GM23338 (cell line): ENCODE data around the gene MBD5.

ENCODE experiments used
- CREB1 ChIP-seq: fragments of 250-450 bp; sonication (Bioruptor Pico); IDR thresholded peaks from 2 replicates; pipeline ENCODE4 v1.5.0; 2020; ENCODE audit warnings: low read depth, mild to moderate bottlenecking, moderate library complexity
- EZH2 ChIP-seq: fragments of 200-600 bp; sonication (generic); IDR thresholded peaks from one replicate; pipeline ENCODE4 v1.8.0; 2017; ENCODE audit warnings: antibody characterized with exemption, mild to moderate bottlenecking, low read depth; ENCODE audit not compliant: unreplicated experiment
- EZH2phosphoT487 ChIP-seq: fragments of 200-600 bp; sonication (generic); IDR thresholded peaks from one replicate; pipeline ENCODE4 v1.8.1; 2018; ENCODE audit warnings: antibody characterized with exemption; ENCODE audit not compliant: unreplicated experiment
- JUNB ChIP-seq: IDR thresholded peaks from one replicate; pipeline ENCODE4 v1.6.1; 2016; ENCODE audit warnings: antibody characterized with exemption; ENCODE audit not compliant: unreplicated experiment
- NANOG ChIP-seq: IDR thresholded peaks from 2 replicates; pipeline ENCODE4 v1.6.1; 2016; ENCODE audit warnings: antibody characterized with exemption, borderline replicate concordance
- POLR2AphosphoS5 ChIP-seq: IDR thresholded peaks from 2 replicates; pipeline ENCODE4 v1.6.1; 2016; ENCODE audit warnings: antibody characterized with exemption, low read depth
- ZNF114 ChIP-seq: fragments of 250-450 bp; sonication (Bioruptor Pico); IDR thresholded peaks from 2 replicates; pipeline ENCODE4 v1.5.0; 2020; ENCODE audit warnings: mild to moderate bottlenecking, moderate library complexity
- ZNF331 ChIP-seq: fragments of 250-450 bp; sonication (Bioruptor Pico); IDR thresholded peaks from 2 replicates; pipeline ENCODE4 v1.5.0; 2020; ENCODE audit warnings: low read depth, mild to moderate bottlenecking, moderate library complexity
- TF ChIP-seq, protein P1 (sequence below), 2 experiments: fragments of 200-600 bp in 1 of 2; sonication (generic) in 1 of 2; conservative IDR thresholded peaks; 2 replicates each; pipeline versions ENCODE4 v1.5.1 to v1.6.1; 2016 to 2017; ENCODE audit warnings: antibody characterized with exemption in 2 of 2, low read depth in 2 of 2, mild to moderate bottlenecking in 2 of 2, moderate library complexity in 1 of 2
- TF ChIP-seq, protein P2 (sequence below): IDR thresholded peaks from one replicate; pipeline ENCODE4 v1.6.1; 2018; ENCODE audit warnings: antibody characterized with exemption; ENCODE audit not compliant: unreplicated experiment
- TF ChIP-seq, protein P3 (sequence below): IDR thresholded peaks from 2 replicates; pipeline ENCODE4 v1.6.1; 2016; ENCODE audit warnings: antibody characterized with exemption

DNA sequence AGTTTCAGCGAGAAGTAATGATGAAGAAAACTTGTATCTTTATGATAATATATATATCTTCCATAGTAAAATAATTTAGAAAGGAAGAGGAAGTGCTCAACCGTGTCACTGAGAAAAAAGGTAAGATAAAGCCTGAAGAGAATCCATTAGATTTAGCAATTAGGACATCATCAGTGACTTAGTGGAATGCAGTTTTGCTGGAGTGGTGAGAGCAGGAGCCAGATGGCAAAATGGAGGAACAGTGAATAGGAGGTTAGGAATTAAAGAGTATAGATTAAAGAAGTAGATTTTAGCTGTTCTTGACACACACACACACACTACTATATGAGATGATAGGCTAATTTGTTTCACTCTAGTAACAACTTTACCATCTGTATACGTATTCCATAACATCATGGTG, 466.5 kb downstream of the MBD5 start:
- TF ChIP-seq, protein P1, sequence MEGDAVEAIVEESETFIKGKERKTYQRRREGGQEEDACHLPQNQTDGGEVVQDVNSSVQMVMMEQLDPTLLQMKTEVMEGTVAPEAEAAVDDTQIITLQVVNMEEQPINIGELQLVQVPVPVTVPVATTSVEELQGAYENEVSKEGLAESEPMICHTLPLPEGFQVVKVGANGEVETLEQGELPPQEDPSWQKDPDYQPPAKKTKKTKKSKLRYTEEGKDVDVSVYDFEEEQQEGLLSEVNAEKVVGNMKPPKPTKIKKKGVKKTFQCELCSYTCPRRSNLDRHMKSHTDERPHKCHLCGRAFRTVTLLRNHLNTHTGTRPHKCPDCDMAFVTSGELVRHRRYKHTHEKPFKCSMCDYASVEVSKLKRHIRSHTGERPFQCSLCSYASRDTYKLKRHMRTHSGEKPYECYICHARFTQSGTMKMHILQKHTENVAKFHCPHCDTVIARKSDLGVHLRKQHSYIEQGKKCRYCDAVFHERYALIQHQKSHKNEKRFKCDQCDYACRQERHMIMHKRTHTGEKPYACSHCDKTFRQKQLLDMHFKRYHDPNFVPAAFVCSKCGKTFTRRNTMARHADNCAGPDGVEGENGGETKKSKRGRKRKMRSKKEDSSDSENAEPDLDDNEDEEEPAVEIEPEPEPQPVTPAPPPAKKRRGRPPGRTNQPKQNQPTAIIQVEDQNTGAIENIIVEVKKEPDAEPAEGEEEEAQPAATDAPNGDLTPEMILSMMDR (conservative IDR thresholded peaks at IDR 0.05; ENCODE audit: low read depth in 2 of 2), result no peak
- TF ChIP-seq, protein P2, sequence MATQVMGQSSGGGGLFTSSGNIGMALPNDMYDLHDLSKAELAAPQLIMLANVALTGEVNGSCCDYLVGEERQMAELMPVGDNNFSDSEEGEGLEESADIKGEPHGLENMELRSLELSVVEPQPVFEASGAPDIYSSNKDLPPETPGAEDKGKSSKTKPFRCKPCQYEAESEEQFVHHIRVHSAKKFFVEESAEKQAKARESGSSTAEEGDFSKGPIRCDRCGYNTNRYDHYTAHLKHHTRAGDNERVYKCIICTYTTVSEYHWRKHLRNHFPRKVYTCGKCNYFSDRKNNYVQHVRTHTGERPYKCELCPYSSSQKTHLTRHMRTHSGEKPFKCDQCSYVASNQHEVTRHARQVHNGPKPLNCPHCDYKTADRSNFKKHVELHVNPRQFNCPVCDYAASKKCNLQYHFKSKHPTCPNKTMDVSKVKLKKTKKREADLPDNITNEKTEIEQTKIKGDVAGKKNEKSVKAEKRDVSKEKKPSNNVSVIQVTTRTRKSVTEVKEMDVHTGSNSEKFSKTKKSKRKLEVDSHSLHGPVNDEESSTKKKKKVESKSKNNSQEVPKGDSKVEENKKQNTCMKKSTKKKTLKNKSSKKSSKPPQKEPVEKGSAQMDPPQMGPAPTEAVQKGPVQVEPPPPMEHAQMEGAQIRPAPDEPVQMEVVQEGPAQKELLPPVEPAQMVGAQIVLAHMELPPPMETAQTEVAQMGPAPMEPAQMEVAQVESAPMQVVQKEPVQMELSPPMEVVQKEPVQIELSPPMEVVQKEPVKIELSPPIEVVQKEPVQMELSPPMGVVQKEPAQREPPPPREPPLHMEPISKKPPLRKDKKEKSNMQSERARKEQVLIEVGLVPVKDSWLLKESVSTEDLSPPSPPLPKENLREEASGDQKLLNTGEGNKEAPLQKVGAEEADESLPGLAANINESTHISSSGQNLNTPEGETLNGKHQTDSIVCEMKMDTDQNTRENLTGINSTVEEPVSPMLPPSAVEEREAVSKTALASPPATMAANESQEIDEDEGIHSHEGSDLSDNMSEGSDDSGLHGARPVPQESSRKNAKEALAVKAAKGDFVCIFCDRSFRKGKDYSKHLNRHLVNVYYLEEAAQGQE, result no peak
- TF ChIP-seq EZH2, result no peak
- no peak for TF ChIP-seq CREB1 (CRISPR knock-in tag)
- TF ChIP-seq POLR2AphosphoS5, result no peak
- TF ChIP-seq JUNB, result no peak
- TF ChIP-seq ZNF331, result no peak
- no peak for TF ChIP-seq EZH2phosphoT487
- TF ChIP-seq NANOG, result no peak
- TF ChIP-seq ZNF114 (CRISPR knock-in tag), result no peak
- TF ChIP-seq, protein P3, sequence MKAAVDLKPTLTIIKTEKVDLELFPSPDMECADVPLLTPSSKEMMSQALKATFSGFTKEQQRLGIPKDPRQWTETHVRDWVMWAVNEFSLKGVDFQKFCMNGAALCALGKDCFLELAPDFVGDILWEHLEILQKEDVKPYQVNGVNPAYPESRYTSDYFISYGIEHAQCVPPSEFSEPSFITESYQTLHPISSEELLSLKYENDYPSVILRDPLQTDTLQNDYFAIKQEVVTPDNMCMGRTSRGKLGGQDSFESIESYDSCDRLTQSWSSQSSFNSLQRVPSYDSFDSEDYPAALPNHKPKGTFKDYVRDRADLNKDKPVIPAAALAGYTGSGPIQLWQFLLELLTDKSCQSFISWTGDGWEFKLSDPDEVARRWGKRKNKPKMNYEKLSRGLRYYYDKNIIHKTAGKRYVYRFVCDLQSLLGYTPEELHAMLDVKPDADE, result no peak
